PC-3 (cell line): ENCODE results near the gene KIF5C. TPM values are rescaled to one million over a fixed set of nuclear protein-coding genes. Genes with fewer than 3 reads are reported as not detected.

Experiments used
- ATAC-seq: fragments of 200-7000 bp; cut with Tn5 transposase; 2 replicates; pipeline ENCODE4 v1.9.1; 2020; ENCODE audit warnings: mild to moderate bottlenecking, moderate library complexity
- BruUV-seq: library from RNA; stranded (reverse); fragments of 400-500 nt; replicated peaks from 2 replicates; lab custom pipeline; 2021; lab: Mats Ljungman, UMichigan
- CTCF ChIA-PET: fragments of 300-600 bp; sonication (Branson Sonifier 250); formaldehyde crosslinking; loops from one replicate; lab custom pipeline; 2022; ENCODE audit warnings: antibody characterized with exemption; lab: Charles Lee
- POLR2A ChIA-PET: fragments of 300-600 bp; sonication (Branson Sonifier 250); formaldehyde crosslinking; loops from one replicate; lab custom pipeline; 2022; ENCODE audit warnings: antibody characterized with exemption; ENCODE audit not compliant: unreplicated experiment; lab: Charles Lee
- DNase-seq: peaks from one replicate; pipeline ENCODE4 v3.0.0-alpha.2; 2015
- H2AFZ ChIP-seq: fragments of 300-600 bp; sonication (generic); 2 replicates; pipeline ENCODE4 v1.6.0; 2016; ENCODE audit warnings: antibody characterized with exemption, low read length
- H3F3A ChIP-seq: fragments of 300-600 bp; sonication (generic); one replicate; pipeline ENCODE4 v1.6.0; 2017; ENCODE audit warnings: antibody characterized with exemption, low read length, control low read depth, mild to moderate bottlenecking; ENCODE audit not compliant: unreplicated experiment
- H3K27ac ChIP-seq: fragments of 300-600 bp; sonication (generic); 2 replicates; pipeline ENCODE4 v1.5.1; 2016; ENCODE audit warnings: mild to moderate bottlenecking, low read length
- H3K27me3 ChIP-seq: fragments of 300-600 bp; sonication (generic); 2 replicates; pipeline ENCODE4 v1.6.1; 2016; ENCODE audit warnings: low read length, mixed read lengths
- H3K36me3 ChIP-seq: fragments of 300-600 bp; sonication (generic); 2 replicates; pipeline ENCODE4 v1.6.1; 2016; ENCODE audit warnings: low read depth, mixed run types, low read length, mixed read lengths
- H3K4me1 ChIP-seq: fragments of 300-600 bp; sonication (generic); 2 replicates; pipeline ENCODE4 v1.5.1; 2016; ENCODE audit warnings: low read length; ENCODE audit not compliant: insufficient read depth
- H3K4me2 ChIP-seq: fragments of 300-600 bp; sonication (generic); 2 replicates; pipeline ENCODE4 v1.6.0; 2016; ENCODE audit warnings: low read length
- H3K4me3 ChIP-seq: fragments of 300-600 bp; sonication (generic); 2 replicates; pipeline ENCODE4 v1.5.1; 2016; ENCODE audit warnings: mild to moderate bottlenecking, low read length, mixed read lengths
- H3K79me2 ChIP-seq: fragments of 300-600 bp; sonication (generic); 2 replicates; pipeline ENCODE4 v1.6.1; 2017; ENCODE audit warnings: low read length, mixed read lengths
- H3K9ac ChIP-seq: fragments of 300-600 bp; sonication (generic); 2 replicates; pipeline ENCODE4 v1.6.0; 2016; ENCODE audit warnings: mild to moderate bottlenecking, low read length
- H3K9me2 ChIP-seq: fragments of 300-600 bp; sonication (generic); replicated peaks from 2 replicates; pipeline ENCODE4 v1.6.1; 2016; ENCODE audit warnings: mixed run types, low read length, mixed read lengths
- H3K9me3 ChIP-seq: fragments of 300-600 bp; sonication (generic); 2 replicates; pipeline ENCODE4 v1.6.1; 2016; ENCODE audit warnings: low read length, mixed read lengths
- H4K20me1 ChIP-seq: fragments of 300-600 bp; sonication (generic); 2 replicates; pipeline ENCODE4 v1.6.1; 2016; ENCODE audit warnings: low read length, mixed read lengths
- CTCF ChIP-seq: fragments of 300-600 bp; sonication (generic); conservative IDR thresholded peaks from 2 replicates; pipeline ENCODE4 v1.5.1; 2017; ENCODE audit warnings: antibody characterized with exemption, low read depth, mild to moderate bottlenecking, low read length
- EZH2 ChIP-seq: fragments of 300-600 bp; sonication (generic); IDR thresholded peaks from one replicate; pipeline ENCODE4 v1.6.1; 2017; ENCODE audit warnings: antibody characterized with exemption, mild to moderate bottlenecking, low read length; ENCODE audit not compliant: unreplicated experiment
- EZH2phosphoT487 ChIP-seq: fragments of 300-600 bp; sonication (generic); IDR thresholded peaks from 2 replicates; pipeline ENCODE4 v1.6.1; 2018; ENCODE audit warnings: mild to moderate bottlenecking, antibody characterized with exemption, low read length, borderline replicate concordance
- intact Hi-C: fragments of 100-400 bp; cut with micrococcal nuclease; formaldehyde crosslinking; loops from 2 replicates; pipeline ENCODE4 v1.9.0; 2023
- total RNA-seq: library from RNA; depleted of rRNA; stranded (reverse); fragments of >200 nt; gene quantifications from 2 replicates; pipeline ENCODE4 v1.2.3, GENCODE V29; 2014

Gene KIF5C
- total RNA-seq, 1 experiment from 2014 or later, result 4.0 TPM

GRCh38 chr2:149029307-149029965 is 154.4 kb downstream of the KIF5C start:
- no peaks in the 10 kb centered on the region for H3K9me3 ChIP-seq

GRCh38 chr2:149031396-149031795 is 156.4 kb downstream of the KIF5C start:
- intact Hi-C loops, result no loop called here
- DNase-seq (no peak), ATAC-seq (no peak)
- Histone ChIP-seq H3K27ac (no peak overlapping the region), H3K79me2 (no peaks in the 10 kb centered on the region), H3K4me1 (peaks cover 14% of the 10 kb centered on the region), H3K9me3 (no peaks in the 10 kb centered on the region), H4K20me1 (no peaks in the 10 kb centered on the region), H3K4me2 (no peak overlapping the region), H3F3A (no peaks in the 10 kb centered on the region), H3K9ac (no peak overlapping the region), H3K36me3 (no peaks in the 10 kb centered on the region), H3K9me2 (no peaks in the 10 kb centered on the region), H3K4me3 (no peak overlapping the region), H2AFZ (no peak overlapping the region), H3K27me3 (no peaks in the 10 kb centered on the region)
- CTCF ChIA-PET, result no interaction called here
- POLR2A ChIA-PET, result no interaction called here
- no TSS peak for BruUV-seq
- TF ChIP-seq EZH2, result no peak
- TF ChIP-seq EZH2phosphoT487, result no peak
- TF ChIP-seq CTCF, result no peak

More at GRCh38 chr2:149029307-149029965, 154.4 kb downstream of the KIF5C start:
- TF ChIP-seq EZH2, result no peak
- TF ChIP-seq CTCF, result no peak
- TF ChIP-seq EZH2phosphoT487, result no peak
- no peaks in the 10 kb centered on the region for H3K36me3 ChIP-seq
- H3K4me1 ChIP-seq, result peaks cover 14% of the 10 kb centered on the region
- ChIA-PET POLR2A (no interaction called here), CTCF (no interaction called here)
- intact Hi-C loops, result no loop called here
- H3K27ac ChIP-seq, result no peak overlapping the region
- no peak for ATAC-seq
- H3K9me2 ChIP-seq, result no peaks in the 10 kb centered on the region
- H3K4me3 ChIP-seq, result no peak overlapping the region
- no peak overlapping the region for H3K9ac ChIP-seq
- no peak for DNase-seq
- H4K20me1 ChIP-seq, result no peaks in the 10 kb centered on the region
- no TSS peak for BruUV-seq
- H3K79me2 ChIP-seq, result no peaks in the 10 kb centered on the region
- H3F3A ChIP-seq, result no peaks in the 10 kb centered on the region
- H2AFZ ChIP-seq, result no peak overlapping the region
- H3K4me2 ChIP-seq, result no peak overlapping the region
- H3K27me3 ChIP-seq, result no peaks in the 10 kb centered on the region

- H3K79me2 ChIP-seq, result no peaks in the 10 kb centered on the region
- H3K9ac ChIP-seq, result no peak overlapping the region
- no peak overlapping the region for H3K27ac ChIP-seq
- TF ChIP-seq EZH2phosphoT487 (no peak), EZH2 (no peak), CTCF (no peak)
- CTCF ChIA-PET, result no interaction called here
- no peaks in the 10 kb centered on the region for H3K27me3 ChIP-seq
- DNase-seq, result peak; percentile 32
- no peak overlapping the region for H2AFZ ChIP-seq
- no peaks in the 10 kb centered on the region for H3F3A ChIP-seq
- no peaks in the 10 kb centered on the region for H4K20me1 ChIP-seq
- H3K4me2 ChIP-seq, result no peak overlapping the region
- no TSS peak for BruUV-seq
- peaks cover under 1% of the 10 kb centered on the region; the same call in 1 of the 2 replicates for H3K4me1 ChIP-seq
- no peak overlapping the region for H3K4me3 ChIP-seq
- H3K36me3 ChIP-seq, result no peaks in the 10 kb centered on the region
- POLR2A ChIA-PET, result no interaction called here
- H3K9me2 ChIP-seq, result no peaks in the 10 kb centered on the region
- intact Hi-C loops, result no loop called here
- no peaks in the 10 kb centered on the region for H3K9me3 ChIP-seq
- ATAC-seq, result no peak
Observed at GRCh38 chr2:149033716-149034115, 158.7 kb downstream of the KIF5C start.
